M059J (cell line): ENCODE data around the gene FTO. TPM values are rescaled to one million over a fixed set of nuclear protein-coding genes. Genes with fewer than 3 reads are reported as not detected.
A peak's percentile ranks its signal among the peaks of the same experiment; 100 is the strongest.

Experiments used
- DNase-seq: peaks from one replicate; pipeline ENCODE4 v3.0.0-alpha.2; 2012; ENCODE audit warnings: low read depth
- total RNA-seq: library from RNA; depleted of rRNA; stranded (reverse); fragments of >200 nt; shearing (Covaris generic); gene quantifications from 2 replicates; pipeline ENCODE4 v1.2.3, GENCODE V29; 2014

The FTO gene
- total RNA-seq, 1 experiment from 2014 or later, result 132 TPM

DNA sequence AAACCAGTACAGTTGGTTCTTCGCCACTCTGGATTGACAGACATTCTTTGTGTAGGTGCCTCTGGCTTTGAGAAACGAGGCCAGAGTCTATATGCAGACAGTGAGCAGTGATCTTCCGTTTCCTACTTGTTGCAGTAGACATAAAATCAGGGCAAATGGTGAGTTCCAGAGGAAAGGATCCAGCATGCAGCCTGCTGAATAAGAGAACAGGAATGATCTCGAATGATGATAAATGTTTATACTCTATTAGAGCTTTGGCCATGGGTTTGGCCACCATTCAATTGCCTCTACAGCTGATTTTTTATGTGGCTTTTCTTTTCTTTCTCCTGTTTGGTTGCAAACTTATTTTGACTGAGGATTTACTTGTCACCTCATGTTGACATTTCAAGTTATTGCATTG lies 295.9 kb downstream of the FTO start:
- DNase-seq, result peak; percentile 21

DNA sequence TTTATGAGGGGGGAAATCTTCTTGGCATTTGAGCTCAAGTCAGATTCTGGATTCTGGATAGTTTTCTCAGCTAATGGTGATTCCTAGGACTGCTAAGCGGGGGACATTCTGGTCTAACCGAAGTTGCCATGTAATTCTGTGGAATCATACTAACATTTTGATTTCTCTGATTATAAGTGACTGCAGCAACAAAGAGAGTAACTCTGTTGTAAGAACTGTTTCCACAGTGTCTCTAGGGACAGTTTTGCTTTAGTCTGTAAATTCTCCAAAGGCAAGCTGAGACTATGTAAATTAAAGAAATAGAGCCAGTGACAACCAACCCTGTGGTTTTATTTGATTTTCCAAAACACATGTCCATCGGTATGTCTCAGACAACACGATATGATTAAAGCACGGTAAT lies 296.4 kb downstream of the FTO start:
- no peak for DNase-seq

DNA sequence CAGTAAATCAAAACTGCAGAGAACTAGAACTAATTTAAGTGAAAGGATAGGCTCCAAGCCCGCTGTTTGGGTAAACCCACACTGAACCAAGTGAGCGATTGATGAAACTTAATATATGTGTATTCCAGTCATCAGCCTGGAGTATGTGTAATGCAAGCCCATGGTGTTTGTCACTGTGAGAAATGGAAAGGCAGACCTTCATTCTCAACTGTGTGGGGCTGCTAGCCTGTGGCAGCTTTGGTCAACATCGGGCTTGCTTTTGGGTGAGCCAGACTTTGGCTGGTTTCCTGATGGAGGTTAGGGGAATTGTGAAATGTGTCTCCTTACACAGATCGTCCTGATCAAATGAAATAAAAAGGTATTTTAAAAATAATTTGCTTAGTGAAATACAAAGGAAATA lies 302.7 kb downstream of the FTO start:
- DNase-seq, result no peak

DNA sequence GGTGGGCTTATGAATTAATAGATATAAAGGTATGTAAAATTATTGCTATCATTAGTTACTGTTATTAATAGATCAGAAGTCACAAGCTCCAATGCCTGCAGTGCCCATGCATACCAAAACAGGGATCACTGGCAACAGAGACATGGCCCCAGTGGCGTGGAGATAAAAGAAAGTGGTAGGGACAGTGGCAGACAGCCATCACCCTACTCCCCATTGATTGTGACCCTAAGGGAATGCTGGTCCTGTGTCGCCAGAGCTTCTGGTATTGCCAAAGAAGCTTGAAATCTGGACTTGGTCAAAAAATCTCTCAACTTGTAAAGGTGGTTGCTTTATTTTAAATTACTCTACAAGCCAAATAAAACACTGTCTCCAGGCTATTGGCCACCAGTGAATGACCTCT lies 303.5 kb downstream of the FTO start:
- DNase-seq, result no peak

DNA sequence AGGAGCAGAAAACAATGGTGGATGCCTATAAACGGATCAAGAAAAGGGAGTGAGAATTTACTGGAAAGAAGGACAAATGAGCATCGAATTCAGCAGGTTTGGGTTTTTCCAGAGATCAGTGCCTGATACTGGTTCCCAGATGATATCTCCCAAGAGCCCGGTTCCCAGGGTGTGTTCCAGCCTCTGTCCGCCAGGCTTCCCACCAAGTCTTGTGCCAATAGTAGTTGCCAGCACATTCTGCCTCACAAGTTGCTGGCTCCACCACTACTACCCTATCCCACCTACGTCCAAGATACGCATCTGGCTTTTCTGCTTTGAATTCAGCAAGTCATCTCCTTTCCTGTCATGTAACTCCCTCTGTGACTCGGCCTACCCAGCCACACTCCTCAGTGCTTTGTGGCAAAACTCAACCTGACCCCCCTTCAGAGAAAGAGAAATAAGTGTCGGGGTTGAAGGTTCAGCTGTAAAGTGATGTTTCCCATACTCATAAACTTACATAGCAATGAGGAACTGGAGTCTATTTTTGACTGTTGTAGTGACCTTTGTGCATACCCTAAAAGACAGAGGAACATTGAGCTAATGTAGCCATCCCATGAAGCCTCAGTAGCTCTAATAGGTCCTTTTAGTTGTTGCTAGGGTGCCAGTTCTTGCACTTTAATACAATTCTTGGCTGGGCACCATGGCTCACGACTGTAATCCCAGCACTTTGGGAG lies 305.7 kb downstream of the FTO start:
- no peak for DNase-seq

DNA sequence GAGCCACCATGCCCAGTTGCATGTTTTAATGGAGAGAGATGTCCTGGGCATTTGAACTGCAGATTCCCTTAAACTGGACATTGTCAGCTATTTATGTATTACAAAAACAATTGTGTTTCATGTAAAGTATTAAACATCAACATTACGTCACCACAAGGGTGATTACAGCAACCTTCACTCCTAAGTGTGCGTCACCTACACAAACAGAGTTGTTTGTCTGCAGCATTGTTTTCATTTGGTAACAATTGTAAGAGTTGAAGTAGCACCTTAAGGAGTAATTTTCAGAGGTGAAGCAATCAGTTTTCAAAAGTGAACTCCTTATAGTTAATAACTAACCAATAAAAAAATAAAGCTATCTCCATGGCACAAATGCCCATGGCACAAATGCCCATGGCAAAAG lies 311.2 kb downstream of the FTO start:
- no peak for DNase-seq

DNA sequence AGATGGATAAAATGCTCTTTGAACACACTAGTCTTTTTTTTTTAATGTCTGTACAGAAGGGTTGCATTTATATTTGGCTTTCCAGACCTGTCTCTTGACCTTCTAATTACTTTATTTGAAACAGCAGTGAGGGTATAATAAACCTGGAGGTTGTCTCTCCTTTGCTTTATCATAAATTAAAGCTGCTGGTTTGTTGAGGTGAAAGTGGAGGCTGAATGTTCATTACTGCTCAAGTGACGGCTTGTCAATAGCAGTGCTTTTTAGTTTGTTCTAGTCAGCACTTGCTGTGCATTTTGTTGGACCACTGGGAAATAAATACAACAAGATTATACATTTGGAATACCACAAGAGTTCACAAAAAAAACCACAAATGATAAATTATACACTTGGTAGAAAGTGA lies 318.4 kb downstream of the FTO start:
- no peak for DNase-seq

DNA sequence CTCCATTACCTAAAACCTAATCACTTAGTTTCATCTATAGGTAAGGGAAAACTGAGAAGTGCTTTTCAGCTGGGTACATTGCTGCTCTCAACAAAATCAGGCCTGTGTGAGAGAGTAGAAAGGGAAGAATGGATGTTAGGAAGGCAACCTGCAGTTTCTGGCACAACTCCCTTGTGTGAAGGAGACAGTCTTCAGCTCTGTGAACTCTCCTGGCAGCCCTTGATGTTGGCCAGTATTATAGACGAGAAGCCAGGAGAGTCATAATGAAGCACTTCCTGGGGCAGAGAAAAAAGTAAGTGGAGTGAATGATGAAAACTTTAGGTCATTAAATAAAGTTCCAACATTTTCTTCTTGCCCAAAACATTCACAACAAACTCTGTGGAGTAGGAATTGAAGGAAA lies 322.5 kb downstream of the FTO start:
- DNase-seq, result peak; percentile 65

DNA sequence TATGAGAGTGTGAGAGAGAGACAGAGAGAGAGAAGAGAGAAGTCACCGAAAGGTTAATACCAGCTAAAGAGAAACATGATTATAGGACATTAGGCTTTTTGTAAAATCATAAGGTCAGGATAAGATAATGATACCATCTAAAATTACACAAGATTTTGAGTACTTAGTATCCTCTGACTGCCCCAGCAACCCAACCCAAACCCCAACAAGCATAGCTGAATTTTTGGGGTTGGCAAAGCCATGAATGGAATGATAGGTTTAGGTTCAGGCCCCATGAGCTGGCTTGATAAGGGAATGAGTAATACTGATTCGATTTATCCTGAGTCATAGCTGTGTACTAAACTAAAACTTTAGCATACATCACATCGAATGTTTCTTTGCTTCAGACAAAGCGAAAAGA lies 323.1 kb downstream of the FTO start:
- peak; percentile 92 for DNase-seq

DNA sequence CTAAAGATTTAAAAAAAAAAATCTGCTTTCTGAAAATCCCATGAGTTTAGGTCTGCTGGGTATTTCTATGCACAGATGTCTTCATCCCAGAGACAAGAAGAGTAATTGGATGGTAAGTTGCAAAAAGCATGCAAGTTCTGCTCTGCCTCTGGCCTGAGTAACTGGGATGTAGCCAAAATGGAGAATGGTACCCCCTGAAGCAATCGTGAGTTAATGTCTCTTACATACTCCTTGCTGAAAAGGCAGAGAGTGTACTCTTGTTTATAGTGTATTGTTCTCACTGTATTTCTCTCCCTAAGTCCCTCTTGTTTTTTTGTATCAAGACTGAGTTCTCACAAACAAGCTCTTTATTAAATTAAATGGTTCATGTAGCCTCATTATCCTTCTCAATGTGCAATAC lies 323.6 kb downstream of the FTO start:
- DNase-seq, result peak; percentile 64

DNA sequence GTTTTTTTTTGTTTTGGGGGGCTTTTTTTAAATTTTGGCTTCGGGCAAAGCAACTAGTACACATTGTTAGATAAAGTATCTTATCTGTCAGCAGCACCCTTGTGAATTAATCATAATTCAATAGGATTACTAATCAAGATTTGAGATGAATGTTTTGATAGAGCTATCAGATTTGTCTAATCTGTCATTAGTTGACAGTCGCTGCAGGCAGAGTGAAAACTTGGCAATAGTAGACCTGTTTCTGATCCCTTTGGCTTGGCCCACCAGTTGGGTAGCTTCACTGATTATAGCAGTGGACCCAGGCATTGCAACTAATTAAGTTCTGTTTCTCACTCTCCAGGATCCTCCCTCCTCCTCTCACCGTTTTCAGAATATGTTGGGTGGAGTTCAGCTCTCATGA lies 324.0 kb downstream of the FTO start:
- no peak for DNase-seq

DNA sequence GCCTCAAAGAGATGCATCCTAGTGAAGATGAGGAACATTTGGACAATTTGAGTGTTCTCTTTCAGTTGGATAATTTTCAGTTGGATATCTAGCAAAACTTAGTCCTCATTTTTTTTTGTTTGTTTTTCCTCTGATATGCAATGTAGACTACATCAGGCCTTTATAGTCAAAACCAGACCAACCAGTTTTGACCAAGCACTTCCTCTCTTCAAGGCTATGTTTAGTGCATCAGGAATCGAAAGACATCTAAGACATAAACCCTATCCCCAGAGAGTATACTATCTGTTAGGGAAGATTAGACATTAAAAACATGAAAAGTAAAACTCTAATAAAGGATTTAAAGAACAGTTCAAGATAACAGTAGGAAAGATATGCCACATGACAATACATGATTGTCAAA lies 326.5 kb downstream of the FTO start:
- DNase-seq, result no peak

DNA sequence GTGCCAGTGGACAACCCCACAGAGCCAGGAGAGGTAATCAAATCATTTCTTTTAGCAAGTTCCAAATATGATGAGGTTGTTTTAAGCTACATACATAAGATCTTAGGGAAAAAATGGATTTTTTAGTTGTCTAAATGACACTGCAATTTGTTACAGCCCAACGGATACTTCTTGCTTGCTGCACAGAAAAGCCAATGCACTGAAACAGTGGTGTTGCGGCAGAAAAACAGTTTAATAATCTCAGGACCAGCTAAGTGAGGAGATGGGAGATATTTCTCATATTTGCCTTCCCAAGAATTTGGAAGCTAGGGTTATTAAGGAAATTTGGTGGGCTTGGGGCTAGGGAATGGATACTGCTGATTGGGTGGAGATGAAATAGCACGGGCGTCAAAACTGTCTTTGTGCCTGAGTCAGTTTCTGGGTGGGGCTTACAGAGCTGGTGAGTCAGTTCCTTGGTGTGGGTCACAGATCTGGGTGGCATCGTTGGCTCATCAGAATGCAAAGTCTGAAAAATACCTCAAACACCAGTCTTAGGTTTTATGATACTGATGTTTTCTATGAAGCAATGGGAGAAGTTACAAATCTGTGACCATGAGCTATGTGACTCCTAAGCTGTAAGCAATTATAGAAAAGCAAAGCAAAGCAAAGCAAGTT lies 327.3 kb downstream of the FTO start:
- DNase-seq, result peak; percentile 31

DNA sequence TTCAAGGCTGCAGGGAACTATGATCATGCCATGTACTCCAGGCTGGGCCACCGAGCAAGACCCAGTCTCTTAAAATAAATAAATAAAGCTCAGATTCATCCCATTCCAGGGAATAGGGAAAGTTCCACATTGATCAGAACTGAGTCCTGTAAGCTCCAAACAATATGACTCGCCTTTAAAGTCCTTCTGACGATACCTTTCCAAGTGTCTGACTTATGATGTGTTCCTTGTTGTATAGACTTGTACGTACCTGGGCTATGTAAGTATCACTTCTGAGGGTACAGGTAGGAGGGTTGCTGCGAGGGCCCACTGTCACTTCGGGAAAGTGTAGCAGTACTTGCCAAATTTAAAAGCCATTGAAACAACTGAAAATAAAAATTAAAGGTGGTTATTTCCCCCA lies 329.8 kb downstream of the FTO start:
- no peak for DNase-seq

DNA sequence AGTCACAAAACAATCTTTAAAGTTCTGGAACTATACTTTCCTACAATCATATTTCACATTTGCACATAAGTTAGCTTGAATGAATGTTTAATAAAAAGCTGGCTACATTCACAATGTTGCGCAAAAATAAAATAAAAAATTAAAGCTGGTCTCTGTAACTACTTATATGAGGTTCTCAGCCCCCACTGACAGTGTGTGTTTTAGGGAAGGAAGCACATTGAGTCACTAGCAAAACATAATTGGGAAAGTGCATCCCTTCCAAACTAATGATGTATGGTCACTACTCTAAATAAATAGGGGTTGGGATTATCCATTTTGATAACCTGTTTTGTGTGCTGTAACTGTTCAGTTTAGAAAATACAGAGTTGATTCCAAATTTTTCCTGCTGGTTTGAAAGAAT lies 330.7 kb downstream of the FTO start:
- DNase-seq, result no peak

DNA sequence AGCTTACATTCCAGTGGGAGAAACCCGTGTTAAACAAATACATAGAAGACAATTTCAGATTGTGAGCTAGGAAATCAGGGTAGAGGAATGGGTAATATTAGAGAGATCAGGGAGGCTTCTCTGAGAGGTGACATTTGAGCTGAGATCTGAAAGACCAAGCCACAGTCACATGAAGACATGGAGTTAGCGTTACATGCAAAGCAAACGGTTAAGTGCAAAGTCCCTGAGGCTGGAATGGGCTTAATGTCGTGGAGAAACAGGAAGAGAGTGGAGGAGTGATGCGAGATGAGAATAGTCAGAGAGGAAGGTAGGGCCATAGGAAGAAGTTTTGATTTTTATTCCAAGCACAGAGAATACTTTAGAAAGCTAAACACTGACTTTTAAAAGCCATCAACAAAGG lies 336.5 kb downstream of the FTO start:
- DNase-seq, result no peak

DNA sequence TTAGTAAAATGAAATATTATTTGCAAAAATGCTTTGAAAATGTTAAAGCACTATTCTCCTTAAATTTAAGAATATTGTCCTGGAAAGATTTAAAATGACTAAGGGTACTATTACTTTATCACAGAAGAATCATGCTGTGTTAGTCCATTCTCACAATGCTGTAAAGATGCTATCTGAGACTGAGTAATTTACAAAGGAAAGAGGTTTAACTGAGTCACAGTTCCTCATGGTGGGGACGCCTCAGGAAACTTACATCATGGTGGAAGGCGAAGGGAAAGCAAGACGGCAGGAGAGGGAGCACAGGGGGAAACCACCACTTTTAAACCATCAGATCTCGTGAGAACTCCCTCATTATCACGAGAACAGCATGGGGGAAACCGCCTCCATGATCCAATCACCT lies 337.0 kb downstream of the FTO start:
- DNase-seq, result no peak

DNA sequence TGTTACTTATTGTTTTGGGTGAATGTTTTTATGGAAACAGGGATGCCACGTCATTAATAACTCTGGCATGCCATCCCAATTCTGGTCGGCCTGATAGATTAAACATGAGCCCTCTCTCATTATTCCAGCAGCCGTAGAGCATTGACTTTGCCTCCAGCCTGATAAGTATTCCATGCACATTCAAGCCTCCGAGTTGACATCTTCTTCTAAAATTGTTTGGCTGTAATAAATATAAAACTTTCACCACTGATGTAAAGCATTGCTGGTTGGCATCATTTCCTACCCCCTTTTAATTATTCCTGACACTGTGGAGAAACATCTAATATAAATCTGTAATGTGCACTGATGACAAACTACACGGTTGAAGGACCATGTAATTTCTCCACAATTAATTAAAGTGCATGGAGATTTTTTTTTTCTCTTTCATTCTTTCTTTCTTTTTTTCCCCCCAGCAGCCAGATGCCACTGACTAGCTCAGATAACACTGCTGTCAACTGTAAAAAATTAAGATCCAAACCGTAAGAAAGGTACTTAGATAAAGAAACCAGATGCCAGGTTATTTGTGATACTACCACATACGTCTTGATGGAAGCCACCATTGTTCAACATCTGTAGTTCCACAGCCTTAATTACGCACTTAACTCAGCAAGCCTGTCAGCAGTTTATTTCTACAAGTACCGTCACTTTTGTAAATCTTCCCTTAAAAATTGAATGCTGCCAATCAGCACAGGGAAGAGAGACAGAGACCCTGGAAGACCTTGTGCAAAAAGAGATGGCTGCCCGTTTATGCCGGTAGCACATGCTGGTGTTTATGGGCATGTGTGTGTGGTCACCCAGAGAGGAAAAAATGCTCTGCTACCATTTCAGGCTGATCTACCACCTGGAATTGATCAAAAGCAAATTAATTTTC lies 344.9 kb downstream of the FTO start:
- DNase-seq, result no peak

DNA sequence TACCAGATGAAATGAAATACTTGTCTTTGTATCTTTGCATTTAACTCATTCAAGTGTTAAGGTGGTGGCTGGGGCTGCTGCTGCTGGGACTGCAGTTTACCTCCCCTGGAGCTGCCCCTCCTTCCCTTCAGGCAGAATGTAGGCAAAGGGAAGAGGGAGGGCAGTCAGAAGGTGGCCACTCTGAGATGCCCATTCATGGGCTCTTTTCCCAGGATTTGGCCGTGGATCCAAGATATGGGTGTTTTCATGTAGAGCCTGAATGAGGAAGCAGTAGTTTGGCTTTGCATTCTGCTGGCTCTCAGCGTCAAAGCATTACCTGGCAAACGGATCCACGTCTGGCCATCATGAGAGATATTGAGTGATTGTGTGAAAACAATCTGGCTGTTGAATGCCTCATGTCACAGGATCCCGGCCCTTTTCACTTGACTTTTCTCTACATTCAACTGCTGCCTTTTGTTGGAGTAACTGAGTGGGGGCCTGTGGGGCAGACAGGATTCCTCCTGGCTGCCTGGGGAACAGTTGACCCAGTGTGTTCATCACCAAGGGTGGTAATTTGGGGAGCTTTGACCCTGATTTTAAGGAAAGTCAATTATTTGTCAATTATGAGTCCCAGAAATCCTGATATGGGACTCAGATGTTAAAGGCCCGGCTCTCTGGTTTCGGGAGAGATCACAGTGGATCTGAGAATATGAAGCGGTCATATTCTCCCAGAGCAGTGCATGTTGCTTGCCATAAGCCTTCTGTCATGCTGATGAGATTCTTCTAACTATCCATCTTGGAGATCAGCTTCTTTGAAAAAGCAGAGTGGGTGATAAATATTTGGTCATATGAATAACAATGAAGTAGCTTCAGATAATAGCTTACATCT lies 345.9 kb downstream of the FTO start:
- no peak for DNase-seq

DNA sequence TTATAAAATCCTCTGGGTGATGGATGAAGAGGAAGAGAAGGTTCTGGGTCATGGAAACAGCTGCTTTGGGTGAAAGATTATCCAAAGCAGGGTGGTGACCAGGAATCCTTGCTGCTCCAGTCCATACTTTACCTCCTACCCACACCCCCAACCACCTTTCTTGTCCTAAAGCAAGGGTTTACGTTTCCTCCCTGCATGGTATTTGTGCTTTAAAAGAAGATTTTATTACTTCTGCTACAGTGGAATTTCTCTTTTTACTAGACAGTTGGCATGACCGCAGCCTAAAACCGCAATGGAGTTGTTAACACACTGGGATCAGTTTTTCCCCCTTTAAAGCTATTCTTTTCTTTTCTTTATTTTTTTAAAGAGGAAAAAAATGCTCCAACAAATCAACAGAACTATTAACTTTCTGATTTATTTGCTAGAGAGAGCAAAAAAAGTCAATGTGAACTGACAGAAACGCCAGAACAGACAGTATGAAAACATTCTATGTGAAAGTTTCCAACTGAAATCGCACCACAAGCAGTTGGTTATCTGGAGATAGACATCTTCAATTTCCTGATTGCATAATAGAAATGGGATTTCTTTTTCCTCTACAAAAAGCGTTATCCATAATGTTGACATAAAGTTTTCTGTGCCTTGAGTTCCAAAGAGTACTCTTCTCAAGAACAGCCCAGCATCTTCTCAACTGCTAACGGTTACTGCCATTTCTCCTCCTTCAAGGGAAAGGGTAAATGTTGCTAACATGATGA lies 346.7 kb downstream of the FTO start:
- peak; percentile 82 for DNase-seq

DNA sequence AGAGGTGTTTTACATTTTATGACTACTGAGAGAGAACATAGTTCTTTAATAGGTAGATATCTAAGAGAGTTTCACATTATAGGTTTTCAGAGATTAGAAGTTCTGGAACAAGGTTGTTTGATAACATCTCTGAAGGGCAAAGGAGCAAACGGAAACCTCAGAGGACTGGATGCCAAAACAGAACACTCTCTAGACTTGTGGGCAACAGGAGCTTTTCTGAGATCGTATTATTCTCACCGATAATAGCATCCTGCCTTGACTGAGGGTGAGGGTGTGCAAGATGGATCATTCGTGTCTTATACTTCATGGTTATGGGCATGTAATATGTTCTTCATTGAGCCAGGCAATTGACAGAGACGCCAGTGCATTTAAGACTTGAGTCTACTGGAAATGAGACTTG lies 347.9 kb downstream of the FTO start:
- no peak for DNase-seq
